GM12892 (cell line): ENCODE data around the gene ZDHHC5.
A peak's percentile ranks its signal among the peaks of the same experiment; 100 is the strongest.
"Not testable (repeated sequence)": the region's sequence is repeated elsewhere in the genome, so short reads cannot be mapped to it uniquely, and the experiment has no call there.

Experiments
- DNase-seq: peaks from one replicate; pipeline ENCODE4 v3.0.0; 2011; ENCODE audit not compliant: insufficient read length
- FAIRE-seq: peaks from 2 replicates; lab custom pipeline; 2011; peaks lifted over from hg19 to GRCh38; lab: Jason Lieb, UNC
- POLR2A ChIP-seq: IDR thresholded peaks from 2 replicates; pipeline ENCODE4 v1.6.1; 2011; ENCODE audit warnings: low read depth, low read length, control low read depth
- POLR2AphosphoS5 ChIP-seq: IDR thresholded peaks from 2 replicates; pipeline ENCODE4 v1.6.1; 2011; ENCODE audit warnings: low read depth, low read length, control low read depth
- TAF1 ChIP-seq: IDR thresholded peaks from 2 replicates; pipeline ENCODE4 v1.6.1; 2011; ENCODE audit warnings: low read depth, mild to moderate bottlenecking, control low read depth, low read length, borderline replicate concordance

Gene ZDHHC5

DNA sequence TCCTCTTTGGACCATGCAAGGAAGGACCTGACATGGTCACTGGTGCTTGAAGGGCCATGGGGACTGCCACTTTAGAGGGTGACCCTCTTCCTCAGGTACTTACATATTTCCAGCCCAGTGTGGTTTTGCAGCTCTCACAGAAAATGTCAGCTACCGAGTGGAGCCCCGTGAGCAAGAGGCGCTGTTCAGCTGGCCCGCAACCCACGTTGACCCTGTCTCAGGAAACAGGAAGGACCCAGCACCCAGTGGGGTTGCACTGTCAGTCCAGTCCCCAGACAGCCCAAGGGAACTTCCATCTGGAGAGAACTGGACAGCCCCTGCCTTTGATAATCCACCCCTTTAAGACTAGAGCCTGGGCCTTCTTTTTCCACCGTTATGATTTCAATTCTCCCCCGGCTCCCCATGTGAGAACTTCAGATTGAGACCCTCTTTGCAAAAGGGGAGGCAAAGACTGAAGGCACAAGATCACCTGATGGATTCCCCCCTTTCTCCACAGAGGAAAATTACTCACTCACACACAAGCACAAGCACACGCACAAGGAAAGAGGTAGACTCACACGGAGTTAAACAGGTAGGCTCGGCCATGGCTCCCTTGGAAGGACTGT lies 21.6 kb upstream of the ZDHHC5 start:
- DNase-seq, result no peak
- FAIRE-seq, result peak; percentile 14
- TF ChIP-seq POLR2A, result peak; percentile 2; the same call in 1 of the 2 replicates
- no peak for TF ChIP-seq TAF1

DNA sequence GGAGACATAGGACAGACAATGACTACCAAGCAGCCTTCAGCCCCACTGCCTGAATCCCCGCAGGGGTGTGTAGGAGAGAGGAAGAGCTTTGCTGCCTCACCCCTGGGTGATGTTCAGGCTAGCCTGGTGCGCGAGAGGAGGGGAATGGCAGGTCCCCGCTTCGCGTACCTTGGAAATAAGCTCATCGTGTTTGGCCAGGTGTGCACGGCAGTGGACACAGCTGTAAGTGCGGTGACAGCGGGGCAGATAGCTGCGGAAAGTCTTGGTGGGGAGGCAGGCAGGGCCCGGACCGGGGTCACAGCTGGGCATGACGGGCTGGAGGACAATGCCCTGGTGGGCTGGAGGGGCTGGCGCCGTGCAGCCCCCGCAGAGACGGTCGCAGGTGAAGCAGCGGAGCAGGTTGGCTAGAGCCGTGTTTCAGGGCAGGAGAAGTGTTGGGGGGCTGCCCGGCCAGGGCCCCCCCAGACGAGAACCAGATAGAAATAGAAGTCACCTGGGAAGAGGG lies 21.1 kb upstream of the ZDHHC5 start:
- DNase-seq (no peak), FAIRE-seq (no peak)
- TF ChIP-seq POLR2A (no peak), TAF1 (no peak), POLR2AphosphoS5 (no peak)

DNA sequence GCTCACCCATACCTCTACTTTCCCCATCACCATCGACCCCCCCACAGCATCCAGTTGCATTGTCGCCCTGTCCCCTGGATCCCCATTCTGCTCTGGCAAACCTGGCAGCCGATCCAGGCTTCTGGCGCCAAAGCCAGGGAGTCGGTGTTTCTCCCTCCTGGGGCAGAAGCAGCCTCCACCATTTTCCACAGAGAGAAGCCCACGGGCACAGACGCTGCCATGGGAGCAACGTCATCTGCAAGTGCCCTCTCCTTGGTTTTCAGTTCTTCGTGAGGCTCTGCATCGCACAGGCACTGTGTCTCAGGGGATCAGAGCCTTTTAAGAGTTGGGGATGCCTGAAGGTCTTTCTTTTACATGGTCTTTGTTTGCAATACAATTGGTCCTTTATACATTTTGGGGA lies 20.5 kb upstream of the ZDHHC5 start:
- FAIRE-seq (no peak), DNase-seq (no peak)
- TF ChIP-seq TAF1 (no peak), POLR2AphosphoS5 (no peak), POLR2A (no peak)

DNA sequence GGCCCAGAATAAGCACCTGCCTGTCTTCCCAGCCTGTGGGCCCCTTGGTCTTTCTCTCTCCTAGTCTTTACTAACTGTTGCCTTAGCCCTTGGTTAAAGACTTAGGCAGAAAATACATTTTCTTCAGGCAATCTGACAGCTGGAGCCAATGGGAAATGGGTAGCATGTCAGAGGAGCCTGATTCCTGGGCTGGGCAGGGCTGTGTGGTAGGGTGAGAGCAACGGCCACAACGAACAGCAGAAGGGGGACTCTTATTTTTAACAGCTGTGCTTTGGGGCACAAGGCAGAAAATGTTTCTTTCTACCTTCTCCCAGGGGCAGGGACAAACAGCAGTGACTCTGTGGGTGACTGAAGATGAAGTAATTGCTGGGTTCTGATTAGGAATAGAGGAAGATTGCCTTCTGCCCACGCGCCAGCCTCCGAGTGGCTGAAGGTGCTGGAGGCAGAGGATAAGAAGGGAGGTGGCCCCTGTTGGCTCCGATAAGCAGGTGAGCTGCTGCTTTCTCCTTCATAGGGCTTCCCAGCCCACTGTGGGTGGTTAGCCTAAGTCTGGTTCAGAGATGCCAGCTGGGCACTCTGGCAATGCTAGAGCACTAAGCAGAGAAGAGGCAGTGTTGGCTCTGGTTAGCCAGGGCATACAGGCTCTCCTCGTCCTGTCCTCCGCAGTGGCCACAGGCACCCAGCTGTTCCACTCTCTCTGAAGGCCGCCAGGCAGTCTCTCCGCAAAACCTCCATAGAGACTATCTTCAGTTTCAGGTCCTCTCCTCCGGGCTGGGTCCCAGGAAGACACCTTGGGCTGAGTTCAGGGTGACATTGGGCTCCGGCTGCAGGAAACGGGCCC lies 19.7 kb upstream of the ZDHHC5 start:
- DNase-seq, result no peak
- FAIRE-seq, result peak; percentile 62
- TF ChIP-seq TAF1 (no peak), POLR2A (no peak), POLR2AphosphoS5 (no peak)

DNA sequence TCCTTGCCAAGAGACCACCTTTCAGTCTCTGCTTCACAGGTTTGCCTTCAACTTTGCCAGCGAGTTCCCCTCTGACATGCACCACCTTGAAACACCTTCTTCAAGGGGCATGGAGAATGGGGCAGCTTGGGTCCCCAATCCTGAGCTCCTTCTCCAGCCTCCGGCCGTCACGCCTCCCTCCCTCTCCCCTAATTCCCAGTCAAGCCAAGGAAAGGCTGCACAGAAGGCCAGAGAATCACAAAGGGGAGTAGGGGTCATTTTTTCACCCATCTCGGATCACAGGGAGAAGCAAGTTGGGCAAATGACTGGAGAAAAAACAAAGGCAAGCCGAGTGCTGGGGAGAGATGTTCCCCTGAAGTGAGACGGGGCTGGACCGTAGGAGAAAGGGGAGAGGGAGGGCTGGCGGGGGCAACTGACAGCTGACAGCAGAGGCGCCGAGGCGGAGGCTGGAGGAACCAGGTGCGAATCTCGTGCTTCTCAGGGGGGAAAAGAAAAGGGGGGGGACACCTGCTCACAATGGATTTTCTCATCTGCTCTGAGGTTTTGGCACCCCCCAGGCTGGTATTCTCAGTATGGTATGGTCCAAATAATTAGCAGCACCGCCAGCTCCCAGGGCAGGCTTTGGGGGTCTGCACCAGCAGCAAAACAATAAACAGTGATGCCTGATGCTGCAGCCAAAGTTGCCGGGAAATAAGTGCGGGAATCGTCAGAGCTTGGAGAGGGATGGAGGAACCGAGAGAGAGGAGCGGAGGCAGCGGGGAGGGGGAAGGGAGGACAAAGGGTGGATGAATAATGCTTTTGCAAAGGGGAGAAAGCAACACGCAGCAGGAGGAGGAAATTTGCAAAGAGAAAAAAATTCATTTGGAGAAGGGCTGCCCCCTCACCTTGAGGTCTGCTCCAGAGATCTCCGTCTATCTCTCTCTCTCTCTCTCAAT lies 18.8 kb upstream of the ZDHHC5 start:
- no peak for FAIRE-seq
- TF ChIP-seq POLR2A (no peak), TAF1 (no peak)
- no peak for DNase-seq

DNA sequence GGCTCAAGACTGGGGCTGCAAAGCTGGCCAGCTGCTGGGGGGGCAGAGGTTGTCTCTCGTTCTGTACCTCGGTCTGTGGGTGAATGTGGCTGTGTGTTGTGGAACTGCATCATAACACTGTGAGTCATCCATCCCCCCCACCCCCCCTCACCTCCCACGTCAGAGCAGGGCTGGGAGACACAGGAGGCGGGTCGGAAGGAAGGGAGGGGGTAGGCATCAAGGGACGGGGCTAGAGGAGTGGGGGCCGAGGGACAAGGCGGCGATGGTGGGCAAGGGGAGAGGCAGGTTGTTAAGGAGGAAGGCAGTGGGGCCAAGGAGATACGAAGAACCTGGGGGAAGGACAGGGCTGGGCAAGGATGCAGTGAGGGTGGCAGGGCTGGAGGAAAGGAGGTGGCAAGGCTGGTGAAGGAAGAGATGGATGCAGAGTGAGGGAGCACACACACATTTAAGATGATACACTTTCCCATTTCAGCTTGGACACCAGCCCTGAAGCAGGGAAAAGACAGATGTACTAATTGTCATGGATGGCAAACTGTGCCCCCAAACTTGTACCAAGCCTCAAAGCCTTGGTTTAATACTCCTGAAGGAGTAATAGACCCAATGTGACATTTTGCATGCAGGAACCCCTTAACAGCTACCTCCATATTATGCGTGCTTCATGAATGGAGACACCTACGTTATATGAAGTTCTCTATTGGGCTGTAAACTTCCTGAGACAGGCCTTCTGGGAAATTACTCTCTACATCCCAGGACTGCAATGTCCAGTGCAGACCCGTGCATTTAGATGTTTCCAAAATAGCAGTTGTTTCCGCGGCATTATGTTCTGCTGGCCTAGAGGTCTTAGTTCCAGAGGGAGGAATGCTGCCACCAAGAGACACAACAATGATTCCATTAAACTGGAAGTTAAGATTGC lies 17.8 kb upstream of the ZDHHC5 start, which contains the start of gene YPEL4:
TSS of gene YPEL4 (minus strand) at position 87 of the 913 bp plus-strand sequence. CDS start 2,805 bp downstream, outside the sequence.
- FAIRE-seq (peak; percentile 58), DNase-seq (no peak)
- TF ChIP-seq TAF1, result no peak
- TF ChIP-seq POLR2AphosphoS5, result no peak
- TF ChIP-seq POLR2A, result no peak

DNA sequence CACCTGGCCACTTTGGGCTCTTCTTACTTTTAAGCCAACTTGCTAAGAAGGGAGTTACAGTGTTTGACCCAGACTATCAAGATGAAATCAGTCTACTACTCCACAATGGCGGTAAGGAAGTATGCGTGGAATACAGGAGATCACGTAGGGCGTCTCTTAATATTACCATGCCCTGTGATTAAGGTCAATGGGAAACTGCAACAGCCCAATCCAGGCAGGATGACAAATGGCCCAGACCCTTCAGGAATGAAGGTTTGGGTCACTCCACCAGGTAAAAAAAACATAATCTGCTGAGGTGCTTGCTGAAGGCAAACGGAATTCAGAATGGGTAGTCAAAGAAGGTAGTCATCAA lies 17.2 kb upstream of the ZDHHC5 start:
- TF ChIP-seq POLR2A (no peak), TAF1 (no peak)
- FAIRE-seq (no peak), DNase-seq (no peak)

DNA sequence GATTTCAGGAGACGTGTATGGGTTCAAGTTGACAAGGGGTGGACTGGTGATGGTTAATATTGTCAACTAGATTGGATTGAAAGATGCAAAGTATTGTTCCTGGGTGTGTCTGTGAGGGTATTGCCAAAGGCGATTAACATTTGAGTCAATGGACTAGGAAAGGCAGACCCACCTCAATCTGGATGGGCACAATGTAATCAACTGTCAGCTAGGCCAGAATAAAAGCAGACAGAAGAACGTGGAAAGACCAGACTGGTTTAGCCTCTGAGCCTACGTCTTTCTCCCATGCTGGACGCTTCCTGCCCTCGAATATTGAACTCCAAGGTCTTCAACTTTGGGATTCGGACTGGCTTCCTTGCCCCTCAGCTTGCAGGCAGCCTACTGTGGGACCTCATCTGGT lies 16.5 kb upstream of the ZDHHC5 start:
- FAIRE-seq (no peak), DNase-seq (no peak)
- no peak for TF ChIP-seq TAF1
- no peak for TF ChIP-seq POLR2A
- no peak for TF ChIP-seq POLR2AphosphoS5

DNA sequence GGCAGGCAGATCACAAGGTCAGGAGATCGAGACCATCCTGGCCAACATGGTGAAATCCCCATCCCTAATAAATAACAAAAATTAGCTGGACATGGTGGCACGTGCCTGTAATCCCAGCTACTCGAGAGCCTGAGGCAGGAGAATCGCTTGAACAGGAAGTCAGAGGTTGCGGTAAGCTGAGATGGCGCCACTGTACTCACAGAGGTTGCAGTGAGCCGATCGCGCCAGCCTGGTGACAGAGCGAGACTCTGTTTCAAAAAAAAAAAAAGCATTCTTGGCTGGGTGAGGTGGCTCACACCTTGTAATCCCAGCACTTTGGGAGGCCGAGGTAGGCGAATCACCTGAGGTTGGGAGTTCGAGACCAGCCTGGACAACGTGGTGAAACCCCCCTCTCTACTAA lies 15.7 kb upstream of the ZDHHC5 start:
- not testable (repeated sequence) for FAIRE-seq, DNase-seq

DNA sequence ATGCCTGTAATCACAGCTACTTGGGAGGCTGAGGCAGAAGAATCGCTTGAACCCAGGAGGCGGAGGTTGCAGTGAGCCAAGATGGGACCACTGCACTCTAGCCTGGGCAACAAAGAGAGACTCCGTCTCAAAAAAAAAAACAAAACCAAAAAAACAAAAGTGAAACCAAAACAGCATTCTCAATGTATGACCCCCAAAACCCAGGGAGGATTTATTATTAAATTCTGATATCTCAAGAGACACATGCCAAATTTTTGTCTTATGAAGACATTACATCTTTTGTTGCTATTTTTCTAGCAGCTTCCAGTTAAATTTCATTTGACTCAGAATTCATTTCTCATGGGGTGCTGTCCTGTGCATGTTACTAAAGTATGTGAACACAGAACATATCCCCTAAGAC lies 15.3 kb upstream of the ZDHHC5 start:
- TF ChIP-seq POLR2A (no peak), POLR2AphosphoS5 (no peak), TAF1 (no peak)
- no peak for DNase-seq
- FAIRE-seq, result no peak

DNA sequence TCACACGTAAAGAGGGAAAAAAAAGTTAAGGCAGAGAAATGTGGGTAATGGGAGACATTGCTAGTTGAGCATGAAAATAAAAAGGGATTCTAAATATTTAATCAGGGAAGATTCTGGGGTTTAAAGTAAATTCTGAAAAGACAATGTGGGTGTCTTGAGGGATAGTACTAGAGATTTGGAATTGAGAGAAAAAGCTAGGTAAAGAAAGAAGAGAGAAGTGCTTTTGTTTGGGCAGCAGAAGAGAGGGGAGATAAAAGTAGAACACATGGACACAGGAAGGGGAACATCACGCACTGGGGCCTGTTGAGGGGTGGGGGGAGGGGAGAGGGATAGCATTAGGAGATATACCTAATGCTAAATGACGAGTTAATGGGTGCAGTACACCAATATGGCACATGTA lies 14.8 kb upstream of the ZDHHC5 start:
- FAIRE-seq (no peak), DNase-seq (no peak)
- no peak for TF ChIP-seq POLR2A
- TF ChIP-seq POLR2AphosphoS5, result no peak
- no peak for TF ChIP-seq TAF1

DNA sequence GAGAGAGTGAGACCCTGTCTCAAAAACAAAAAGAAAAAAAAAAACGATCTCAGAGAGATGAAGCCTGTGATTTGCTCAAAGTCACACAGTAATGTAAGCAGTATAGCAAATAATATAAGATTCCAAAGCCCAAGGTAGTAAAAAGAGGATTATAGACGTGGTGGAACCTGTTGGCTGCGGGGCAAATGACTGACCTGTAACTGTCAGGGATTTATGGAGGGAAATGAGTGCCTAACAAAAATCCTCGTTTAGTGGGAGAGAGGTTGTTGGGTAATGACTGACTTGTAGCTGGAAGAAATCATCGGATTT lies 11.1 kb upstream of the ZDHHC5 start:
- no peak for DNase-seq
- no peak for TF ChIP-seq TAF1
- TF ChIP-seq POLR2A, result no peak
- no peak for FAIRE-seq
